NOMO-1 (cell line): ENCODE measurements around the gene REPS2.

Source experiments
- DNase-seq, 2 experiments: peaks; one replicate each; lab custom pipeline; 2025; ENCODE audit not compliant: unreplicated experiment in 2 of 2; lab: John Stamatoyannopoulos, UW

The REPS2 gene

DNA sequence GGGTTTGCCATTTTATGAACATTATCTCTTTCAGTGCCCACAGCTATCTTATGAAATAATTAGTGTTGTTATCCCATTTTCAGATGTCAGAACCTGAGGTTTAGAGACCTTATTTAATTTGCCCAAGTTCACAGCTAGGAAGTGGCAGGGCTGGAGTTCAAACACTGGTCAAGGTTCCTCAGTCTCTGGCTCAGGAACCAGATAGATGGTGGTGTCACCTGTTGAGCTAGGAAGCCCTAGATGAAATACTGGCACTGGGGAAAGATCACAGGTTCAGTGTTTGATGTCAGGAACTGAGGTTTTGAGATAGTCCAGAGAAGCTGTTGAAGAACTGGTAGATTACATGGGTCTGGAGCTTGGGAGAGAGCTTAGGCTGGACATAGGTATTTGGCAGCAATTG, 85.4 kb downstream of the REPS2 start:
- no peak for DNase-seq

- DNase-seq = no peak
These were observed 85.9 kb downstream of the REPS2 start for GRCh38 chrX:17032351-17032750.

GRCh38 chrX:17033225-17033624, 86.8 kb downstream of the REPS2 start:
- no peak for DNase-seq

DNA sequence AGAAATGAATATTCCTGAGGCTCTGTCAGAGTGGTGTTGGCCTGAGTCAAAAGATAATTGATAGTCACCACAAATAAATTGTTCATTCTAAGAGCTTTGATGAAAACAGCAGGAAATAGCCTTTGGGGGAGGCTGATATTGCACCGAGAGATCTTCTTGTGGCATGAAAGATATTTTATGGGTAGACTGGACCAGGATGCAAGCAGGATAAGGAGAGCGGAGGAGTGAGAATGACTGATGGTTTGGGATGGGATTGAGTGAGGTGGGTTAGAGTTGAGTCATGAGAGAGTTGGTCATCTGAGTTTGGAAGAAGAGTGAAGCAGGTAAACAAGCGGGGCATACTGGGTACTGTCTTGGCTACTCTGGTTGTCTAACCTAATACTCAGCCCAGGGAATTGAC, 88.7 kb downstream of the REPS2 start:
- no peak for DNase-seq

- DNase-seq = no peak
These were observed 89.9 kb downstream of the REPS2 start for GRCh38 chrX:17036171-17036961.

DNA sequence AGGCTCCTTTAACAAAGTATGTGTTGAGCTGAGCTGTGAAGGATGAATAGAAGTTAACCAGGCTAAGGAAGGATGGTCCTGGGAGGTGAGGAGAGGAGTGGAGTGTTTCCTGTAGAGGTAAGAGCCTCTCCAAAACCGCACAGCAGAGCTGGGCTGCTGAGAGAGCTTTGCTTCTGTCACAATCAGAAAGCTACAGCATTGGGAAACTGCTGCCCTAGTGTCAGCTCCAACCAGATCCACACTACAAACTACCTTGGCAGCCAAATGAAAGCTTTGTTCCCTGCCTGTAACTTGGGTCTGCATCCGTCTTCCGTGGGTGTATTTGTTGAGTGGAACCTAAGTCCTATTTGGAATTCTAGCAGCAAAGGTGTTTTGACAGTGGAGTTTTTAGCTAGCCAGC, 91.8 kb downstream of the REPS2 start:
- peak in 1 of 2 experiments; percentile 48 for DNase-seq

DNA sequence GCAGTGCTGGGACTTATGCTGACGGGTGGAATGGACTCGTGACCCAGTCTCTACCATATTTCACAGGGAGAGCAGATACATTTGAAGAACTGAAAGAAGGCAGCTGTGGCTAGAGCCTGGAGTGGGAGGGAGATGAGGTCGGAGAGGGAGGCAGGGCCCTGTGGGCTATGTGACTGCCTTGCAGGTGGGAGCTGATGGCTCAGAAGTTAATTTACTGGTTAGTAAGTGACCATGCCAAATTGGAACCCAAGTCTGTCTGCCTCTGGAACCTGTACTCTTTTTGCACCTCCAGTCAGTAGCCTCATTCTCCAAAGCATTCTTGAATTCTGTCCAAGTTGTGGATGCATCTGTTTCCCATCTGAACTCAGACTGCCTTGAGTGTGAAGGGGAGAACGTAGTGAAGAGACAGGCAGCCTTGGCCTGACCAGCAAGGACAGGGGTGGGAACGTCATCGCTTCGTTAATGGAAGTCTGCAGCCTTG, 92.3 kb downstream of the REPS2 start:
- peak; percentile 35 to 57 for DNase-seq

DNA sequence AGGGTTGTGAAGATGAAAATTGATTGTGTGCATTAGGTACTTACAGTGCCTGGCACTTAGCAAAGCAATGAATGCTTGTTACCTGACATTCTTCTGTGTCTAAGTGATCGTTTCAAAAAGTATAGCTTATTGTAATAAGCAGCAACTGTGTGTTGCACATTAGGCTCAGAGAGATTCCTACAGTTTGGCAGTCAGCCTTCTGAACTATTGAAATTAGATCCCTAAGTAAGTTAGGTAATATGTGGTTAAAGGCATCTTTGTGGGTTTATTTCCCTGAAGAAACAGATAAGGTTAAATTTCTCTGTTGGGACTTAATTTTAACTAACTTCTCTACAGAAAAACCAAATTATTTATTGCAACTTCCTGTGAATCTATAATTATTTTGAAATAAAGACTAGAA, 93.4 kb downstream of the REPS2 start:
- no peak for DNase-seq

DNA sequence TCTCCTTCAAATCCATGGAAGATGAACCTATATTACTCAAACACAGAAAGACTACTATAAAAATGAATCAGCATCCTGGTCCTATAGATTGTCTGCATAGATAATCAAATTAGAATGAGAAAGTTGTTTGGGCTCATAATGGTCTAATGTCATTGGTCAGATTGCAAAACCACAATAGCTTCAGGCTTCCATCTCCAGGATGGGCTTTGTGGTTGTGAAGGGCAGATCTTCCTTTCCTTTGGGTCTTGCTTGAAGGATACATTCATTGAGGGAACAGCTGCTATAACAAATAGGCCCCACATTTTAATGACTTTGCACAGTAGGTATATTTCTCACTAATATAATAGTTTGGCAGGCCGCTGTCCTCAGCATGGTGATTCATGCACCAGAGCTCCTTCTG, 94.3 kb downstream of the REPS2 start:
- DNase-seq = no peak

- DNase-seq = no peak
These were observed 95.6 kb downstream of the REPS2 start for GRCh38 chrX:17042037-17042436.

GRCh38 chrX:17046478-17047097, 100.1 kb downstream of the REPS2 start:
- DNase-seq = peak; percentile 65 to 76

GRCh38 chrX:17047224-17047623, 100.8 kb downstream of the REPS2 start:
- DNase-seq = no peak

- no peak for DNase-seq
These were observed 105.8 kb downstream of the REPS2 start for GRCh38 chrX:17052210-17052609.

GRCh38 chrX:17052793-17053192, 106.3 kb downstream of the REPS2 start:
- no peak for DNase-seq

DNA sequence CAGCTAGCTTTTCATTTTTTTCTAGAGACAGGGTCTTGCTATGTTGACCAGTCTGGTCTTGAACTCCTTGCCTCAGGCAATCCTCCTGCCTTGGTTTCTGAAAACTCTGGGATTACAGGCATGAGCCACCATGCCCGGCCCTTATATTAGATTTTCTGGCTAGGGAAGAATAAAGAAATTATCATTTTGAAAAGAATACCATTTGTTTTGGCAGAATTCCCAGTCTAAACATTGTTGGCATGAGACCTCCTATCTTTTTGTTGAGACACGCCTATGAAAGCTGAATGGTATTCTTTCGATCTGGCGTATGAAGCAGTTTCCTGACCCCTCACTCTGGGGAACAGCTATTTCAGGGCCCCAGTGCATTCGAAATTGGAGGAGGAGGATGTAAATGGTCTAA, 107.0 kb downstream of the REPS2 start:
- DNase-seq = no peak

DNA sequence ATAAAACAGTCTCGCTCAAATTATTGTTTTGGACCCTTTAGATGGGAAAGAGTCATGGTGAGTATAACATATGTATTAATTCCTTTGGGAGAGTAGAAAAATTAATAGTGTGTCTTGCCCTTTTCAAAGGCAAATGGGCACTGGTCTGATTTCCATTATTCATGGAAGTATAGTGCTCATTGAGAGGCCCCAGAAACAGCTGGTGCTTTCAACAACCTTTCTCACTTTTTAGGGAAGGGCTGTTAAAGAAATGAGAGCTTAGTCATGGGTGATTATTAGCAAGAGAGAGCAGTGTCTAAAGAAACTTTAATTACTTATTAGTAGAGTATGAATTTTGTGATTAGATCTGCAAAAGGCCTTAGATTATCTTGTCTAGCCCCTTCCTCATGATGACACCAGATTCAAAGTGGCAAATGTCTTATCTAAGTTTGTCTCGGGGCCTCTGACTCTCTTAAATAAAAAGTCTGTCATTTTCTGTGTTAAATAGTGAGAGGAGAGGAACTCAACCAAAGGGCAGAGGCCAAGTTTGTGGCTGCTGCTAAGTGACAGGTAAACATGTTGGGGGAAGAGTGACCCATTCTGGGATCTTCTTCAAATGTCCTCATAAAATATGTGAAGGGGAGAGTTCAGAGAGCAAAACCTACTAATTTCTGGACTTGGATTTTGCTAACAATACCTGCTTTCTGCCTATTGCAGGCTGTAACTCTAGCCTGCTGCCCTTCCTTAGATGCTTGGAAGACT, 110.6 kb downstream of the REPS2 start:
- DNase-seq = no peak

- DNase-seq = no peak
These were observed 115.6 kb downstream of the REPS2 start for GRCh38 chrX:17062065-17062464.

DNA sequence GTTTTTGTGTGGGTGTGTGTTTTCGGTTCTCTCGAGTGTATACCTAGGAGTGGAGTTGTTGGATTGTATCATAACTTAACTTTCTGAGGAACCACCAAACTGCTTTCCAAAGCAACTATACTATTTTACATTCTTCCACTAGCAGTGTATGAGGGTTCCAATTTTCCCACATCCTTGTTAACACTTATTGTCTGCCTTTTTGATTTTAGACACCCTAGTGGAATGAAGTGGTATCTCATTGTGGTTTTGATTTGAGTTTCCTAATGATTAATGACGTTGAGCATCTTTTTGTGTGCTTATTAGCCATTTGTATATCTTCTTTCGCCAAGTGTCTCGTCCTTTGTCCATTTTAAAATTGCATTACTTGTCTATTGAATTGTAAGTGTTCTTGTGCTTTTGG, 118.6 kb downstream of the REPS2 start:
- DNase-seq = no peak

GRCh38 chrX:17067534-17067933, 121.1 kb downstream of the REPS2 start:
- no peak for DNase-seq

DNA sequence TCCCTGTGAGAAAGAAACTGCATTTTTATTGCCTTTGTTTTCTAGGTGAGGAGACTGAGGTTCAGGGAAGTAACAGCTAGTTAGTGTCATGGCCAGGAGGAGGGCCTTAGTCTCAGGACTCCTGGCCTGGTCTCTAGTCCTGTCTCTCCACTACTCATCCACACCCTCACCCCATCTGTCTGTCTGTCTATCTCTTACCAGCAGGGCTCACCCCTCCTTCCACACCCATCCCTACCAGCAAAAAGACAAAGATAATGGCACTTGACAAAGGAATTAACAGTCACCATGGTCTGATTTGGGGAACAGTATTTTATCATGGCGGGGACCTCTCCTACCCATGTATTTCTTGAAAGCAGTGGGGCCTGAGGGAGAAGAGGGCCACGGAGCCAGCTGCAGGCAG, 125.8 kb downstream of the REPS2 start:
- no peak for DNase-seq

GRCh38 chrX:17072721-17073230, 126.3 kb downstream of the REPS2 start:
- no peak for DNase-seq
